SH-SY5Y (cell line): Measurements from ENCODE around the gene MSTO1.

ENCODE experiments used
- GATA2 ChIP-seq: IDR thresholded peaks from 2 replicates; pipeline ENCODE4 v1.6.1; 2011; ENCODE audit warnings: mild to moderate bottlenecking, low read depth, low read length
- GATA3 ChIP-seq: IDR thresholded peaks from 2 replicates; pipeline ENCODE4 v1.6.1; 2011; ENCODE audit warnings: low read depth, mild to moderate bottlenecking, low read length, moderate library complexity

GRCh38 chr1:155649676-155650075 lies 39.7 kb downstream of the MSTO1 start:
- TF ChIP-seq GATA2 (no peak), GATA3 (no peak)
